ENCODE data around the gene HS3ST2.

The HS3ST2 gene

GRCh38 chr16:22813948-22814710 lies at the start of gene HS3ST2:
Gene HS3ST2 (plus strand): TSS chr16:22814162. CDS start chr16:22814611, 449 bp downstream.
- Histone ChIP-seq H3K27me3 (ENCODE audit: low read depth) (no peaks in the 10 kb centered on the region), H3K4me3 (no peak within 1 kb of the TSS), H3K9me3 (no peaks in the 10 kb centered on the region), H3K36me3 (replicated peaks) (no peaks in the 10 kb centered on the region), H3K4me1 (no peaks in the 10 kb centered on the region)
- no peak for DNase-seq (ENCODE audit: low spot score in 2 of 2)
- in situ Hi-C loops (cut with MboI; ENCODE audit: low sequenced_read_pairs), result no loop called here

- H3K9me3 ChIP-seq, result no peaks in the 10 kb centered on the region
- H3K4me3 ChIP-seq, result no peak overlapping the region
- in situ Hi-C loops (cut with MboI; ENCODE audit: low sequenced_read_pairs), result no loop called here
- no peak for DNase-seq (ENCODE audit: low spot score in 2 of 2)
- no peaks in the 10 kb centered on the region for H3K4me1 ChIP-seq
- no peaks in the 10 kb centered on the region for H3K36me3 ChIP-seq (replicated peaks)
- H3K27me3 ChIP-seq (ENCODE audit: low read depth), result no peaks in the 10 kb centered on the region
Measured at GRCh38 chr16:22764662-22765327, 49.2 kb upstream of the HS3ST2 start.

- Histone ChIP-seq H3K4me1 (no peaks in the 10 kb centered on the region), H3K36me3 (replicated peaks) (no peaks in the 10 kb centered on the region), H3K27me3 (ENCODE audit: low read depth) (no peaks in the 10 kb centered on the region), H3K9me3 (no peaks in the 10 kb centered on the region), H3K4me3 (no peak overlapping the region)
- no peak for DNase-seq (ENCODE audit: low spot score in 2 of 2)
- in situ Hi-C loops (cut with MboI; ENCODE audit: low sequenced_read_pairs), result no loop called here
Measured at GRCh38 chr16:22765479-22765878, 48.5 kb upstream of the HS3ST2 start.

DNA sequence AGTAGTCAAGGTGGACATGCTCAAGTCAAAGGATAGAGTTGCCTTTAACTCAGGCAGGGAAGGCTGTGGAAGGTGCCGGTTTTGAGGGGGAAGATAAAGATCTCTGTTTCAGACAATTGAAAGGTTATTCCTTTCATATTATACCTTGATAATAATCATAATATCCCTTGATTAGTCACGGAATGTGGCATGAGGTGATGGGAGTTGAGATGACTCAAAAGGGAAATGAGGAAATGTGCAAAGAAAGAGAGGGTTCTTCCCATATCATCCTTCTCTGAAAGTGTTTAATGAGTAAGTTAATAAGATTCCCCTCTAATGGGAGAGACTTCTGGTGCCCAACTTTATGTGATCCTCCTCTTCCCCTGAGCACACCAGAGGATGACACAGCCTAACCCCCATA lies 43.1 kb upstream of the HS3ST2 start:
- no peaks in the 10 kb centered on the region for H3K4me1 ChIP-seq
- in situ Hi-C loops (cut with MboI; ENCODE audit: low sequenced_read_pairs), result no loop called here
- no peak for DNase-seq (ENCODE audit: low spot score in 2 of 2)
- no peaks in the 10 kb centered on the region for H3K27me3 ChIP-seq (ENCODE audit: low read depth)
- no peaks in the 10 kb centered on the region for H3K36me3 ChIP-seq (replicated peaks)
- no peaks in the 10 kb centered on the region for H3K9me3 ChIP-seq
- H3K4me3 ChIP-seq, result no peak overlapping the region

- no peaks in the 10 kb centered on the region for H3K9me3 ChIP-seq
- H3K4me1 ChIP-seq, result no peaks in the 10 kb centered on the region
- no peak for DNase-seq (ENCODE audit: low spot score in 2 of 2)
- H3K36me3 ChIP-seq (replicated peaks), result no peaks in the 10 kb centered on the region
- in situ Hi-C loops (cut with MboI; ENCODE audit: low sequenced_read_pairs), result no loop called here
- H3K4me3 ChIP-seq, result no peak overlapping the region
- no peaks in the 10 kb centered on the region for H3K27me3 ChIP-seq (ENCODE audit: low read depth)
Measured at GRCh38 chr16:22771551-22771950, 42.4 kb upstream of the HS3ST2 start.

DNA sequence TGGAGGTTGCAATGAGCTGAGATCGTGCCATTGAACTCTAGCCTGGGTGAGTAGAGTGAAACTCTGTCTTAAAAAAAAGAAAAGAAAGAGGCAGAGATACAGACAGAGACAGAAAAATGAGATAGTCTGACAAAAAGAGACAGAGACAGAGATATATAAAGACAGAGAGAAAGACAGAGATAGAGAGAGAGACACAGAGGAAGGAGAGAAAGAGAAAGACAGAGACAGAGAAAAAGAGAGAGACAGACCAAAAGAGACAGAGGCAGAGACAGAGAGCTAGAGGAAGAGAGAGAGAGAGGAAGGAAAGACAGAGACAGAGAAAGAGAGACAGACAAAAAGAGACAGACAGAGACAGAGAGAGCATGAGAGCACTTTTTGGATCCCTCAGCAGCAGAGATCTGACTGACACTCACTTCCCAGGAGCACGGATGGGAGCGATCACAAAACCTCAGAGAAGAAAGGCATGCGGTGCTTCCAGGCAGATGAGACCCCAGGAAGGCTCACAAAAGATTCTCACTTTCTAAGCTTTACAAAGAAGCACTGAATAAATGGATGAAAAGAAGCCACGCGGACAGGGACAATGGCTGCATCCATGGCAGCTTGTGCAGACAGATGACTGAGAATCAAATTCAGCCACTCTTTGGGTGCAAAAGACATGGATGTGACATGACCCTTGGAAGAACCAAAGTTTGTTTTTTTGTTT lies 38.6 kb upstream of the HS3ST2 start:
- no peaks in the 10 kb centered on the region for H3K27me3 ChIP-seq (ENCODE audit: low read depth)
- in situ Hi-C loops (cut with MboI; ENCODE audit: low sequenced_read_pairs), result no loop called here
- DNase-seq (ENCODE audit: low spot score in 2 of 2), result no peak
- H3K4me1 ChIP-seq, result no peaks in the 10 kb centered on the region
- no peak overlapping the region for H3K4me3 ChIP-seq
- H3K9me3 ChIP-seq, result no peaks in the 10 kb centered on the region
- no peaks in the 10 kb centered on the region for H3K36me3 ChIP-seq (replicated peaks)

GRCh38 chr16:22781480-22781879 lies 32.5 kb upstream of the HS3ST2 start:
- no peaks in the 10 kb centered on the region for H3K9me3 ChIP-seq
- H3K4me1 ChIP-seq, result no peaks in the 10 kb centered on the region
- no peaks in the 10 kb centered on the region for H3K36me3 ChIP-seq (replicated peaks)
- no peak overlapping the region for H3K4me3 ChIP-seq
- in situ Hi-C loops (cut with MboI; ENCODE audit: low sequenced_read_pairs), result no loop called here
- no peak for DNase-seq (ENCODE audit: low spot score in 2 of 2)
- H3K27me3 ChIP-seq (ENCODE audit: low read depth), result peaks cover 4% of the 10 kb centered on the region; the same call in 1 of the 2 replicates

- DNase-seq (ENCODE audit: low spot score in 2 of 2), result peak in 1 of 2 experiments; percentile 5
- no peaks in the 10 kb centered on the region for H3K36me3 ChIP-seq (replicated peaks)
- in situ Hi-C loops (cut with MboI; ENCODE audit: low sequenced_read_pairs), result no loop called here
Measured at GRCh38 chr16:22782314-22782713, 31.6 kb upstream of the HS3ST2 start.

GRCh38 chr16:22784690-22785214 lies 29.2 kb upstream of the HS3ST2 start:
- Histone ChIP-seq H3K4me1 (no peaks in the 10 kb centered on the region), H3K36me3 (replicated peaks) (no peaks in the 10 kb centered on the region), H3K4me3 (no peak overlapping the region), H3K27me3 (ENCODE audit: low read depth) (peaks cover 4% of the 10 kb centered on the region; the same call in 1 of the 2 replicates), H3K9me3 (no peaks in the 10 kb centered on the region)
- no peak for DNase-seq (ENCODE audit: low spot score in 2 of 2)
- in situ Hi-C loops (cut with MboI; ENCODE audit: low sequenced_read_pairs), result no loop called here

More at GRCh38 chr16:22782314-22782713, 31.6 kb upstream of the HS3ST2 start:
- peaks cover 4% of the 10 kb centered on the region; the same call in 1 of the 2 replicates for H3K27me3 ChIP-seq (ENCODE audit: low read depth)
- H3K9me3 ChIP-seq, result no peaks in the 10 kb centered on the region
- H3K4me1 ChIP-seq, result no peaks in the 10 kb centered on the region
- no peak overlapping the region for H3K4me3 ChIP-seq

GRCh38 chr16:22785552-22785951 lies 28.4 kb upstream of the HS3ST2 start:
- Histone ChIP-seq H3K9me3 (no peaks in the 10 kb centered on the region), H3K4me1 (no peaks in the 10 kb centered on the region), H3K27me3 (ENCODE audit: low read depth) (peaks cover 4% of the 10 kb centered on the region; the same call in 1 of the 2 replicates), H3K4me3 (no peak overlapping the region), H3K36me3 (replicated peaks) (no peaks in the 10 kb centered on the region)
- DNase-seq (ENCODE audit: low spot score in 2 of 2), result no peak
- in situ Hi-C loops (cut with MboI; ENCODE audit: low sequenced_read_pairs), result no loop called here

DNA sequence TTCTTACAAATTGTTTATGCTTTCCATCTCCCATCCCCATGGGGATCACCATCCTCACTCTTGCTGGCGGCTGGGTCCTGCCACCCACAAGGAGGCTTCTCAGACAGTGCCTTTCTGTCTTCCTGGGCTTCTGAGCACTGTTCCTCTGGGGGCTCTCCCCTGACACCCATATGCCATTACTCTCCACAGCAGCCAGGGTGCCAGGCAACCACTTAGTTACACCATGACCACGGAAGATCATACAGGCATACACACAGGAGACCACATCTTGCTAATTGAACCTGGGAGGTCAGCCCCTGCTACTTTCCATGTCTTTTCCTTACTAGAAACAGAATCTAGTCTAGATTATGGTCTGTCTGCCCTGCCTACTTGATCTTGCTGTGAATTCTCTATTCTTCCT lies 27.7 kb upstream of the HS3ST2 start:
- in situ Hi-C loops (cut with MboI; ENCODE audit: low sequenced_read_pairs), result no loop called here
- DNase-seq (ENCODE audit: low spot score in 2 of 2), result no peak
- H3K9me3 ChIP-seq, result no peaks in the 10 kb centered on the region
- H3K4me1 ChIP-seq, result no peaks in the 10 kb centered on the region
- H3K27me3 ChIP-seq (ENCODE audit: low read depth), result peaks cover 4% of the 10 kb centered on the region; the same call in 1 of the 2 replicates
- H3K4me3 ChIP-seq, result no peak overlapping the region
- no peaks in the 10 kb centered on the region for H3K36me3 ChIP-seq (replicated peaks)

GRCh38 chr16:22786691-22787090 lies 27.3 kb upstream of the HS3ST2 start:
- Histone ChIP-seq H3K27me3 (ENCODE audit: low read depth) (peaks cover 4% of the 10 kb centered on the region; the same call in 1 of the 2 replicates), H3K4me1 (no peaks in the 10 kb centered on the region), H3K4me3 (no peak overlapping the region), H3K36me3 (replicated peaks) (no peaks in the 10 kb centered on the region), H3K9me3 (no peaks in the 10 kb centered on the region)
- no peak for DNase-seq (ENCODE audit: low spot score in 2 of 2)
- in situ Hi-C loops (cut with MboI; ENCODE audit: low sequenced_read_pairs), result no loop called here

GRCh38 chr16:22787466-22788192 lies 26.3 kb upstream of the HS3ST2 start:
- in situ Hi-C loops (cut with MboI; ENCODE audit: low sequenced_read_pairs), result no loop called here
- no peak for DNase-seq (ENCODE audit: low spot score in 2 of 2)
- no peaks in the 10 kb centered on the region for H3K36me3 ChIP-seq (replicated peaks)
- H3K27me3 ChIP-seq (ENCODE audit: low read depth), result peaks cover 4% of the 10 kb centered on the region; the same call in 1 of the 2 replicates
- no peaks in the 10 kb centered on the region for H3K9me3 ChIP-seq
- H3K4me1 ChIP-seq, result no peaks in the 10 kb centered on the region
- no peak overlapping the region for H3K4me3 ChIP-seq

Data from HAP-1 (cell line).